GM23338 (cell line): ENCODE measurements around the gene XRCC4. TPM values are rescaled to one million over a fixed set of nuclear protein-coding genes. Genes with fewer than 3 reads are reported as not detected.

Experiments used
- ATAC-seq: fragments of 200-7000 bp; cut with Tn5 transposase; 3 replicates; pipeline ENCODE4 v1.9.1; 2020
- DNase-seq: peaks from one replicate; pipeline ENCODE4 v3.0.0-alpha.2; 2015; ENCODE audit warnings: low spot score
- H2AFZ ChIP-seq: fragments of 200-600 bp; sonication (generic); 2 replicates; pipeline ENCODE4 v1.8.0; 2016; ENCODE audit warnings: antibody characterized with exemption, mild to moderate bottlenecking, moderate library complexity
- H3F3A ChIP-seq: fragments of 200-600 bp; sonication (generic); replicated peaks from 2 replicates; pipeline ENCODE4 v1.8.0; 2017; ENCODE audit warnings: antibody characterized with exemption, mixed run types, low read depth
- H3K27ac ChIP-seq: fragments of 200-600 bp; sonication (generic); 2 replicates; pipeline ENCODE4 v1.6.1; 2016; ENCODE audit warnings: low read depth
- H3K27me3 ChIP-seq: fragments of 200-600 bp; sonication (generic); 2 replicates; pipeline ENCODE4 v1.8.0; 2016; ENCODE audit warnings: mild to moderate bottlenecking, mixed run types, moderate library complexity; ENCODE audit not compliant: insufficient read depth
- H3K36me3 ChIP-seq: fragments of 200-600 bp; sonication (generic); 2 replicates; pipeline ENCODE4 v1.8.0; 2016; ENCODE audit warnings: mild to moderate bottlenecking; ENCODE audit not compliant: insufficient read depth
- H3K4me1 ChIP-seq: fragments of 200-600 bp; sonication (generic); 2 replicates; pipeline ENCODE4 v1.8.0; 2016; ENCODE audit warnings: mild to moderate bottlenecking, moderate library complexity; ENCODE audit not compliant: insufficient read depth
- H3K4me2 ChIP-seq: fragments of 200-600 bp; sonication (generic); 2 replicates; pipeline ENCODE4 v1.7.1; 2017; ENCODE audit warnings: mixed run types
- H3K4me3 ChIP-seq: fragments of 200-600 bp; sonication (generic); 2 replicates; pipeline ENCODE4 v1.6.1; 2016; ENCODE audit warnings: mixed run types
- H3K79me2 ChIP-seq: fragments of 200-600 bp; sonication (generic); replicated peaks from 2 replicates; pipeline ENCODE4 v1.8.0; 2017; ENCODE audit warnings: mild to moderate bottlenecking; ENCODE audit not compliant: insufficient read depth
- H3K9me2 ChIP-seq: fragments of 200-600 bp; sonication (generic); 2 replicates; pipeline ENCODE4 v1.8.0; 2017; ENCODE audit not compliant: insufficient read depth
- H4K20me1 ChIP-seq: fragments of 200-600 bp; sonication (generic); replicated peaks from 2 replicates; pipeline ENCODE4 v1.8.0; 2017; ENCODE audit warnings: mild to moderate bottlenecking; ENCODE audit not compliant: insufficient read depth
- H3K27ac Mint-ChIP-seq: 2 replicates; pipeline ENCODE4 v1.8.0; 2020; ENCODE audit warnings: inconsistent platforms, mild to moderate bottlenecking, moderate library complexity, mixed read lengths
- H3K27me3 Mint-ChIP-seq: 3 replicates; pipeline ENCODE4 v1.8.0; 2022; ENCODE audit warnings: low read depth, mild to moderate bottlenecking, moderate library complexity, mixed read lengths, inconsistent platforms; ENCODE audit not compliant: insufficient read depth, poor library complexity
- H3K36me3 Mint-ChIP-seq: 3 replicates; pipeline ENCODE4 v1.8.0; 2021; ENCODE audit warnings: low read depth, mild to moderate bottlenecking, inconsistent platforms, moderate library complexity, mixed read lengths
- H3K4me1 Mint-ChIP-seq: 3 replicates; pipeline ENCODE4 v1.8.0; 2020; ENCODE audit warnings: mild to moderate bottlenecking, inconsistent platforms, mixed read lengths
- H3K4me3 Mint-ChIP-seq: 3 replicates; pipeline ENCODE4 v1.8.0; 2021; ENCODE audit warnings: moderate library complexity, mild to moderate bottlenecking, inconsistent platforms, mixed read lengths
- H3K9me3 Mint-ChIP-seq: 3 replicates; pipeline ENCODE4 v1.8.0; 2020; ENCODE audit warnings: moderate library complexity, mild to moderate bottlenecking, inconsistent platforms, mixed read lengths
- CREB1 ChIP-seq: fragments of 250-450 bp; sonication (Bioruptor Pico); IDR thresholded peaks from 2 replicates; pipeline ENCODE4 v1.5.0; 2020; ENCODE audit warnings: low read depth, mild to moderate bottlenecking, moderate library complexity
- ETS1 ChIP-seq: IDR thresholded peaks from 2 replicates; pipeline ENCODE4 v1.6.1; 2016; ENCODE audit warnings: antibody characterized with exemption
- EZH2 ChIP-seq: fragments of 200-600 bp; sonication (generic); IDR thresholded peaks from one replicate; pipeline ENCODE4 v1.8.0; 2017; ENCODE audit warnings: antibody characterized with exemption, mild to moderate bottlenecking, low read depth; ENCODE audit not compliant: unreplicated experiment
- JUNB ChIP-seq: IDR thresholded peaks from one replicate; pipeline ENCODE4 v1.6.1; 2016; ENCODE audit warnings: antibody characterized with exemption; ENCODE audit not compliant: unreplicated experiment
- POLR2AphosphoS5 ChIP-seq: IDR thresholded peaks from 2 replicates; pipeline ENCODE4 v1.6.1; 2016; ENCODE audit warnings: antibody characterized with exemption, low read depth
- STAT1 ChIP-seq: IDR thresholded peaks from one replicate; pipeline ENCODE4 v1.6.1; 2016; ENCODE audit warnings: antibody characterized with exemption; ENCODE audit not compliant: unreplicated experiment
- ZNF331 ChIP-seq: fragments of 250-450 bp; sonication (Bioruptor Pico); IDR thresholded peaks from 2 replicates; pipeline ENCODE4 v1.5.0; 2020; ENCODE audit warnings: low read depth, mild to moderate bottlenecking, moderate library complexity
- ZNF462 ChIP-seq: fragments of 250-450 bp; sonication (Bioruptor Pico); IDR thresholded peaks from 2 replicates; pipeline ENCODE4 v1.5.0; 2020; ENCODE audit warnings: mild to moderate bottlenecking, moderate library complexity
- polyA plus RNA-seq: library from polyadenylated mRNA; unstranded; fragments of >200 nt; fragmentation: Nextera tagmentation; extraction: Ambion mirVana; gene quantifications from 2 replicates; pipeline ENCODE4 v1.2.1, GENCODE V29; 2016
- total RNA-seq: library from RNA; depleted of rRNA; stranded (reverse); fragments of >200 nt; shearing (Covaris generic); gene quantifications from 2 replicates; pipeline ENCODE4 v1.2.3, GENCODE V29; 2014
- TF ChIP-seq, protein P1 (sequence below), 2 experiments: fragments of 200-600 bp in 1 of 2; sonication (generic) in 1 of 2; conservative IDR thresholded peaks; 2 replicates each; pipeline versions ENCODE4 v1.5.1 to v1.6.1; 2016 to 2017; ENCODE audit warnings: antibody characterized with exemption in 2 of 2, low read depth in 2 of 2, mild to moderate bottlenecking in 2 of 2, moderate library complexity in 1 of 2

XRCC4 gene
- total and polyA plus RNA-seq, 2 experiments from 2014 or later: 11.5 to 22.4 TPM

DNA sequence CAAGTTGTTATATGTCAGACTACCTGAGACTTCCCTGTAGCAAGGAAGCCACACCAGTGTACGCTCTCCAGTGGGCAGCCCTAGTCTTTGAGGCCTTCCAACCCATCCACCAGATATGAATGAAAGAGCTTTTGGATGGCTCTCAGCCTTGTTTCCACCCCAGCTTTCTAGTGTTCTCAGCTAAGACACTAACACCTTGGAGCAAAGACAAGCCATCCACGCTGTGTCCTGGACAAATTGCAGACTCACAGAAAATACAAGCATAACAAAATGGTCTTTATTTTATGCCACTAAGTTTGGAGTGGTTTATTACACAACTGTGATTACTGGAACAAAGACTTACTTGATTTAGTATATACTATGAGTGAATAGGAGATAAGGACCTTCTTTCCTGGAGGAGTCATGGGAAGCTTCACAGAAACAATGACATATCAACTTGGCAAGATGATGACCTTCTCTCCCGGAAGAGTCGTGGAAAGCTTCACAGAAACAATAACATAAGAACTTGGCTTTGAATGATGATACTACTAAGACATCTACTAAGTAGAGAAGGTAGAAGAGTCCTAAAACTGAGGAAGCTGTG lies 260.2 kb downstream of the XRCC4 start:
- Histone ChIP-seq H3K36me3 (no peaks in the 10 kb centered on the region), H3K9me2 (peaks cover 5% of the 10 kb centered on the region; the same call in 1 of the 2 replicates), H3K27me3 (no peaks in the 10 kb centered on the region), H3F3A (no peaks in the 10 kb centered on the region), H3K4me1 (peaks cover 15% of the 10 kb centered on the region), H2AFZ (no peak overlapping the region), H3K4me3 (no peak overlapping the region), H3K27ac (no peak overlapping the region), H3K4me2 (no peak overlapping the region), H3K79me2 (no peaks in the 10 kb centered on the region), H4K20me1 (no peaks in the 10 kb centered on the region)
- no peaks in the 10 kb centered on the region for H3K36me3 Mint-ChIP-seq
- TF ChIP-seq STAT1 (no peak), ZNF331 (CRISPR knock-in tag) (no peak), JUNB (no peak), ETS1 (no peak), EZH2 (no peak), POLR2AphosphoS5 (no peak), CREB1 (CRISPR knock-in tag) (no peak), ZNF462 (CRISPR knock-in tag) (no peak)
- TF ChIP-seq, protein P1, sequence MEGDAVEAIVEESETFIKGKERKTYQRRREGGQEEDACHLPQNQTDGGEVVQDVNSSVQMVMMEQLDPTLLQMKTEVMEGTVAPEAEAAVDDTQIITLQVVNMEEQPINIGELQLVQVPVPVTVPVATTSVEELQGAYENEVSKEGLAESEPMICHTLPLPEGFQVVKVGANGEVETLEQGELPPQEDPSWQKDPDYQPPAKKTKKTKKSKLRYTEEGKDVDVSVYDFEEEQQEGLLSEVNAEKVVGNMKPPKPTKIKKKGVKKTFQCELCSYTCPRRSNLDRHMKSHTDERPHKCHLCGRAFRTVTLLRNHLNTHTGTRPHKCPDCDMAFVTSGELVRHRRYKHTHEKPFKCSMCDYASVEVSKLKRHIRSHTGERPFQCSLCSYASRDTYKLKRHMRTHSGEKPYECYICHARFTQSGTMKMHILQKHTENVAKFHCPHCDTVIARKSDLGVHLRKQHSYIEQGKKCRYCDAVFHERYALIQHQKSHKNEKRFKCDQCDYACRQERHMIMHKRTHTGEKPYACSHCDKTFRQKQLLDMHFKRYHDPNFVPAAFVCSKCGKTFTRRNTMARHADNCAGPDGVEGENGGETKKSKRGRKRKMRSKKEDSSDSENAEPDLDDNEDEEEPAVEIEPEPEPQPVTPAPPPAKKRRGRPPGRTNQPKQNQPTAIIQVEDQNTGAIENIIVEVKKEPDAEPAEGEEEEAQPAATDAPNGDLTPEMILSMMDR (conservative IDR thresholded peaks at IDR 0.05; ENCODE audit: low read depth in 2 of 2): no peak
- H3K4me3 Mint-ChIP-seq: no peak overlapping the region
- H3K27me3 Mint-ChIP-seq: no peaks in the 10 kb centered on the region
- no peak for DNase-seq
- no peak overlapping the region for H3K27ac Mint-ChIP-seq
- no peak for ATAC-seq
- no peaks in the 10 kb centered on the region for H3K9me3 Mint-ChIP-seq
- H3K4me1 Mint-ChIP-seq: peaks cover 22% of the 10 kb centered on the region
